Astrocyte of the cerebellum (primary cell): Measurements from ENCODE around the gene IGLON5.

Source experiments
- DNase-seq: peaks from one replicate; pipeline ENCODE4 v3.0.0-alpha.2; 2011; ENCODE audit warnings: low read depth
- H3K4me3 ChIP-seq: 2 replicates; pipeline ENCODE4 v1.5.1; 2011; ENCODE audit warnings: mild to moderate bottlenecking, low read depth, low read length, moderate library complexity
- in situ Hi-C: cut with HindIII; loops from 2 replicates; pipeline ENCODE4 v1.10.0; 2017; ENCODE audit warnings: low sequenced_read_pairs
- TF ChIP-seq, protein P1 (sequence below): IDR thresholded peaks from 2 replicates; pipeline ENCODE4 v1.5.1; 2012; ENCODE audit warnings: low read length, low read depth, moderate library complexity, mild to moderate bottlenecking; ENCODE audit errors: missing control alignments

The IGLON5 gene

DNA sequence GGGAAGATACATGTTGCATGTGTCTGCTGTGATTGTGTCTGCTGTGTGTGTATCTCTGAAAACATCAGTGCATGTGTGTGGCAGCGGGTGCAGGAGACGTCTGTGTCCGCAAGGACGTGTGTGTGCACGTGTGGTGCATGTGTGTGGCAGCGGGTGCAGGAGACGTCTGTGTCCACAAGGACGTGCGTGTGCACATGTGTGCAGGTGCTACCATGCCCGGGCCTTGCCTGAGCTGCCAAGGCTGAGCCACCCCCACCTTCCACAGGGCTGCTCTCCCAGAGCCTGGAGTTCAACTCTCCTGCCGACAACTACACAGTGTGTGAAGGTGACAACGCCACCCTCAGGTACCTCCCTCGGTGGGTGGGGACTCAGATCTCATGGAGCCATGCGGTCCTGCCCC, 10.4 kb downstream of the IGLON5 start:
- TF ChIP-seq, protein P1, sequence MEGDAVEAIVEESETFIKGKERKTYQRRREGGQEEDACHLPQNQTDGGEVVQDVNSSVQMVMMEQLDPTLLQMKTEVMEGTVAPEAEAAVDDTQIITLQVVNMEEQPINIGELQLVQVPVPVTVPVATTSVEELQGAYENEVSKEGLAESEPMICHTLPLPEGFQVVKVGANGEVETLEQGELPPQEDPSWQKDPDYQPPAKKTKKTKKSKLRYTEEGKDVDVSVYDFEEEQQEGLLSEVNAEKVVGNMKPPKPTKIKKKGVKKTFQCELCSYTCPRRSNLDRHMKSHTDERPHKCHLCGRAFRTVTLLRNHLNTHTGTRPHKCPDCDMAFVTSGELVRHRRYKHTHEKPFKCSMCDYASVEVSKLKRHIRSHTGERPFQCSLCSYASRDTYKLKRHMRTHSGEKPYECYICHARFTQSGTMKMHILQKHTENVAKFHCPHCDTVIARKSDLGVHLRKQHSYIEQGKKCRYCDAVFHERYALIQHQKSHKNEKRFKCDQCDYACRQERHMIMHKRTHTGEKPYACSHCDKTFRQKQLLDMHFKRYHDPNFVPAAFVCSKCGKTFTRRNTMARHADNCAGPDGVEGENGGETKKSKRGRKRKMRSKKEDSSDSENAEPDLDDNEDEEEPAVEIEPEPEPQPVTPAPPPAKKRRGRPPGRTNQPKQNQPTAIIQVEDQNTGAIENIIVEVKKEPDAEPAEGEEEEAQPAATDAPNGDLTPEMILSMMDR: no peak
- H3K4me3 ChIP-seq: no peak overlapping the region
- in situ Hi-C loops: no loop called here

GRCh38 chr19:51323481-51324166, 12.2 kb downstream of the IGLON5 start:
- TF ChIP-seq, protein P1: no peak
- H3K4me3 ChIP-seq: no peak overlapping the region
- no peak for DNase-seq
- in situ Hi-C loops: no loop called here

More for the DNA sequence above, 10.4 kb downstream of the IGLON5 start:
- no peak for DNase-seq

GRCh38 chr19:51324167-51324481, 12.7 kb downstream of the IGLON5 start:
- DNase-seq: no peak
- in situ Hi-C loops: no loop called here
- TF ChIP-seq, protein P1: no peak
- no peak overlapping the region for H3K4me3 ChIP-seq

DNA sequence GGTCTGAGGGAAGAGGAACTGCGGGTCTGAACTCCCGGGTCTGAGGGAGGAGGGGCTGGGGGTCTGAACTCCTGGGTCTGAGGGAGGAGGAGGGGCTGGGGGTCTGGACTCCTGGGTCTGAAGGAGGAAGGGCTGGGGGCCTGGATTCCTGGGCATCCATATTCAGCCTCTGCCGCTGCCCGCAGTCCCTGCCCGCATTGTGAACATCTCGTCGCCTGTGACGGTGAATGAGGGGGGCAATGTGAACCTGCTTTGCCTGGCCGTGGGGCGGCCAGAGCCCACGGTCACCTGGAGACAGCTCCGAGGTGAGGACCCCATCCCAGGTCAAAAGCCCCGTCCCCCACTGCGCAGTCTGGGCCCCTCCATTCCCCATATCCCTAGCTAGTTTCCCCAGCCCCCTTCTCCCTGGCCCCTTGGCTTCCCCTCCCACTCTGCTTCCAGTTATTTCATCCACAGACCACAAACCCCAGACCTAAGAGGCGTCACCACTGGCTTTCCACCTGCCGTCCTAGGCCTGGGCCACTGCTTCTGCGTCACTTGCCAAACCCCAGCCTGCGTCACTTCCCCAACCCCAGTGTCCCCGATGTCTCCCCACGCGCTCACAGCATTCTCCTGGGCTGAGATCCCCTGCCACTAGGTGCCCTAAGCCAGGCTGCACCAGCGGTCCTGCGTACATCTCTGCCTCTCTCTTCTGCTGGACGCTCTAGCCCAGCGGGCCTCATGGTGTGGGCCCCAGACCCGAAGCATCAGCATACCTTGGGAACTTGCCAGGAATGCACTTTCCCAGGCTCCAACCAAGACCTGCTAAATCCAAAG, 13.9 kb downstream of the IGLON5 start:
- DNase-seq: no peak
- in situ Hi-C loops: no loop called here
- TF ChIP-seq, protein P1: no peak

GRCh38 chr19:51326216-51327065, 15.0 kb downstream of the IGLON5 start:
- in situ Hi-C loops: no loop called here
- no peak overlapping the region for H3K4me3 ChIP-seq
- DNase-seq: no peak
- TF ChIP-seq, protein P1: no peak

More for the DNA sequence above, 13.9 kb downstream of the IGLON5 start:
- H3K4me3 ChIP-seq: no peak overlapping the region
